ENCODE measurements around the gene PIM3. TPM values are rescaled to one million over a fixed set of nuclear protein-coding genes. Genes with fewer than 3 reads are reported as not detected.

Gene PIM3
- total RNA-seq, 1 donor from 2014 or later: 97.2 TPM

- intact Hi-C loops (cut with DNase I): loop anchor here (5.0 kb wide), 1 partner anchor 225 kb away; no protein-coding TSS in a partner anchor
- H3K4me1 ChIP-seq: peaks cover 85% of the 10 kb centered on the region
- peak overlapping the region; percentile 15 to 33 for H3K4me3 ChIP-seq
- H3K36me3 ChIP-seq: peaks cover 0 to 17% of the 10 kb centered on the region in 2 donors
- no peaks in the 10 kb centered on the region for H3K27me3 ChIP-seq
- peak overlapping the region; percentile 89 for H3K27ac ChIP-seq
- H3K9me3 ChIP-seq: no peaks in the 10 kb centered on the region
- peak in 1 of 2 donors; percentile 89 for DNase-seq (ENCODE audit: extremely low spot score in 2 of 2)
- peak in 1 of 2 donors; percentile 49 for TF ChIP-seq POLR2AphosphoS5 (IDR thresholded peaks at IDR 0.05; ENCODE audit: insufficient read depth in 1 of 2, low read depth in 1 of 2)
- TF ChIP-seq POLR2A (IDR thresholded peaks at IDR 0.05): no peak
Measured at GRCh38 chr22:49967706-49968208, 7.2 kb downstream of the PIM3 start.

GRCh38 chr22:49968313-49968830, 7.8 kb downstream of the PIM3 start:
- H3K4me3 ChIP-seq: no peak overlapping the region
- H3K27me3 ChIP-seq: no peaks in the 10 kb centered on the region
- TF ChIP-seq POLR2A (IDR thresholded peaks at IDR 0.05): no peak
- TF ChIP-seq POLR2AphosphoS5 (IDR thresholded peaks at IDR 0.05; ENCODE audit: insufficient read depth in 1 of 2, low read depth in 1 of 2): no peak
- TF ChIP-seq CTCF (IDR thresholded peaks at IDR 0.05): no peak
- intact Hi-C loops (cut with DNase I): loop anchor here (5.0 kb wide), 1 partner anchor 224 kb away; no protein-coding TSS in a partner anchor
- no peak for DNase-seq (ENCODE audit: extremely low spot score in 2 of 2)
- no peaks in the 10 kb centered on the region for H3K9me3 ChIP-seq
- H3K4me1 ChIP-seq: peaks cover 79% of the 10 kb centered on the region
- peaks cover 0 to 10% of the 10 kb centered on the region in 2 donors for H3K36me3 ChIP-seq
- H3K27ac ChIP-seq: peak overlapping the region; percentile 89

- H3K9me3 ChIP-seq: no peaks in the 10 kb centered on the region
- H3K27ac ChIP-seq: peak overlapping the region; percentile 89
- peak in 1 of 2 donors; percentile 85 for DNase-seq (ENCODE audit: extremely low spot score in 2 of 2)
- intact Hi-C loops (cut with DNase I): loop anchor here (5.0 kb wide), 1 partner anchor 223 kb away; no protein-coding TSS in a partner anchor
- H3K4me1 ChIP-seq: peaks cover 72% of the 10 kb centered on the region
- TF ChIP-seq POLR2AphosphoS5 (IDR thresholded peaks at IDR 0.05; ENCODE audit: insufficient read depth in 1 of 2, low read depth in 1 of 2): no peak
- TF ChIP-seq CTCF (IDR thresholded peaks at IDR 0.05): no peak
- TF ChIP-seq POLR2A (IDR thresholded peaks at IDR 0.05): no peak
- no peak overlapping the region for H3K4me3 ChIP-seq
- no peaks in the 10 kb centered on the region for H3K27me3 ChIP-seq
- peaks cover 0 to 4% of the 10 kb centered on the region in 2 donors for H3K36me3 ChIP-seq
Measured at GRCh38 chr22:49968831-49969661, 8.5 kb downstream of the PIM3 start.

- peak in 1 of 2 donors; percentile 92 for DNase-seq (ENCODE audit: extremely low spot score in 2 of 2)
Measured at GRCh38 chr22:49969751-49970527, 9.4 kb downstream of the PIM3 start.

More at GRCh38 chr22:49969751-49970527, 9.4 kb downstream of the PIM3 start:
- TF ChIP-seq POLR2A (IDR thresholded peaks at IDR 0.05) (no peak), POLR2AphosphoS5 (IDR thresholded peaks at IDR 0.05; ENCODE audit: insufficient read depth in 1 of 2, low read depth in 1 of 2) (no peak), CTCF (IDR thresholded peaks at IDR 0.05) (no peak)
- H3K36me3 ChIP-seq: no peaks in the 10 kb centered on the region
- H3K27ac ChIP-seq: peak overlapping the region; percentile 89
- H3K27me3 ChIP-seq: no peaks in the 10 kb centered on the region
- H3K4me3 ChIP-seq: no peak overlapping the region
- no peaks in the 10 kb centered on the region for H3K9me3 ChIP-seq
- intact Hi-C loops (cut with DNase I): loop anchor here (5.0 kb wide), 2 partner anchors 33 to 222 kb away; no protein-coding TSS in a partner anchor
- H3K4me1 ChIP-seq: peaks cover 63% of the 10 kb centered on the region
